GM23338 (cell line): ENCODE data around the gene NPC1. TPM values are rescaled to one million over a fixed set of nuclear protein-coding genes. Genes with fewer than 3 reads are reported as not detected.
"Not testable (repeated sequence)": the region's sequence is repeated elsewhere in the genome, so short reads cannot be mapped to it uniquely, and the experiment has no call there.

Source experiments
- ATAC-seq: fragments of 200-7000 bp; cut with Tn5 transposase; 3 replicates; pipeline ENCODE4 v1.9.1; 2020
- DNase-seq: peaks from one replicate; pipeline ENCODE4 v3.0.0-alpha.2; 2015; ENCODE audit warnings: low spot score
- H2AFZ ChIP-seq: fragments of 200-600 bp; sonication (generic); 2 replicates; pipeline ENCODE4 v1.8.0; 2016; ENCODE audit warnings: antibody characterized with exemption, mild to moderate bottlenecking, moderate library complexity
- H3F3A ChIP-seq: fragments of 200-600 bp; sonication (generic); replicated peaks from 2 replicates; pipeline ENCODE4 v1.8.0; 2017; ENCODE audit warnings: antibody characterized with exemption, mixed run types, low read depth
- H3K27ac ChIP-seq: fragments of 200-600 bp; sonication (generic); 2 replicates; pipeline ENCODE4 v1.6.1; 2016; ENCODE audit warnings: low read depth
- H3K27me3 ChIP-seq: fragments of 200-600 bp; sonication (generic); 2 replicates; pipeline ENCODE4 v1.8.0; 2016; ENCODE audit warnings: mild to moderate bottlenecking, mixed run types, moderate library complexity; ENCODE audit not compliant: insufficient read depth
- H3K36me3 ChIP-seq: fragments of 200-600 bp; sonication (generic); 2 replicates; pipeline ENCODE4 v1.8.0; 2016; ENCODE audit warnings: mild to moderate bottlenecking; ENCODE audit not compliant: insufficient read depth
- H3K4me1 ChIP-seq: fragments of 200-600 bp; sonication (generic); 2 replicates; pipeline ENCODE4 v1.8.0; 2016; ENCODE audit warnings: mild to moderate bottlenecking, moderate library complexity; ENCODE audit not compliant: insufficient read depth
- H3K4me2 ChIP-seq: fragments of 200-600 bp; sonication (generic); 2 replicates; pipeline ENCODE4 v1.7.1; 2017; ENCODE audit warnings: mixed run types
- H3K4me3 ChIP-seq: fragments of 200-600 bp; sonication (generic); 2 replicates; pipeline ENCODE4 v1.6.1; 2016; ENCODE audit warnings: mixed run types
- H3K79me2 ChIP-seq: fragments of 200-600 bp; sonication (generic); replicated peaks from 2 replicates; pipeline ENCODE4 v1.8.0; 2017; ENCODE audit warnings: mild to moderate bottlenecking; ENCODE audit not compliant: insufficient read depth
- H3K9me2 ChIP-seq: fragments of 200-600 bp; sonication (generic); 2 replicates; pipeline ENCODE4 v1.8.0; 2017; ENCODE audit not compliant: insufficient read depth
- H4K20me1 ChIP-seq: fragments of 200-600 bp; sonication (generic); replicated peaks from 2 replicates; pipeline ENCODE4 v1.8.0; 2017; ENCODE audit warnings: mild to moderate bottlenecking; ENCODE audit not compliant: insufficient read depth
- H3K27ac Mint-ChIP-seq: 2 replicates; pipeline ENCODE4 v1.8.0; 2020; ENCODE audit warnings: inconsistent platforms, mild to moderate bottlenecking, moderate library complexity, mixed read lengths
- H3K27me3 Mint-ChIP-seq: 3 replicates; pipeline ENCODE4 v1.8.0; 2022; ENCODE audit warnings: low read depth, mild to moderate bottlenecking, moderate library complexity, mixed read lengths, inconsistent platforms; ENCODE audit not compliant: insufficient read depth, poor library complexity
- H3K36me3 Mint-ChIP-seq: 3 replicates; pipeline ENCODE4 v1.8.0; 2021; ENCODE audit warnings: low read depth, mild to moderate bottlenecking, inconsistent platforms, moderate library complexity, mixed read lengths
- H3K4me1 Mint-ChIP-seq: 3 replicates; pipeline ENCODE4 v1.8.0; 2020; ENCODE audit warnings: mild to moderate bottlenecking, inconsistent platforms, mixed read lengths
- H3K4me3 Mint-ChIP-seq: 3 replicates; pipeline ENCODE4 v1.8.0; 2021; ENCODE audit warnings: moderate library complexity, mild to moderate bottlenecking, inconsistent platforms, mixed read lengths
- H3K9me3 Mint-ChIP-seq: 3 replicates; pipeline ENCODE4 v1.8.0; 2020; ENCODE audit warnings: moderate library complexity, mild to moderate bottlenecking, inconsistent platforms, mixed read lengths
- CREB1 ChIP-seq: fragments of 250-450 bp; sonication (Bioruptor Pico); IDR thresholded peaks from 2 replicates; pipeline ENCODE4 v1.5.0; 2020; ENCODE audit warnings: low read depth, mild to moderate bottlenecking, moderate library complexity
- CTCF ChIP-seq, 2 experiments: fragments of 200-600 bp in 1 of 2; sonication (generic) in 1 of 2; conservative IDR thresholded peaks; 2 replicates each; pipeline versions ENCODE4 v1.5.1 to v1.6.1; 2016 to 2017; ENCODE audit warnings: antibody characterized with exemption in 2 of 2, low read depth in 2 of 2, mild to moderate bottlenecking in 2 of 2, moderate library complexity in 1 of 2
- ETS1 ChIP-seq: IDR thresholded peaks from 2 replicates; pipeline ENCODE4 v1.6.1; 2016; ENCODE audit warnings: antibody characterized with exemption
- STAT1 ChIP-seq: IDR thresholded peaks from one replicate; pipeline ENCODE4 v1.6.1; 2016; ENCODE audit warnings: antibody characterized with exemption; ENCODE audit not compliant: unreplicated experiment
- ZNF114 ChIP-seq: fragments of 250-450 bp; sonication (Bioruptor Pico); IDR thresholded peaks from 2 replicates; pipeline ENCODE4 v1.5.0; 2020; ENCODE audit warnings: mild to moderate bottlenecking, moderate library complexity
- ZNF331 ChIP-seq: fragments of 250-450 bp; sonication (Bioruptor Pico); IDR thresholded peaks from 2 replicates; pipeline ENCODE4 v1.5.0; 2020; ENCODE audit warnings: low read depth, mild to moderate bottlenecking, moderate library complexity
- ZNF462 ChIP-seq: fragments of 250-450 bp; sonication (Bioruptor Pico); IDR thresholded peaks from 2 replicates; pipeline ENCODE4 v1.5.0; 2020; ENCODE audit warnings: mild to moderate bottlenecking, moderate library complexity
- polyA plus RNA-seq: library from polyadenylated mRNA; unstranded; fragments of >200 nt; fragmentation: Nextera tagmentation; extraction: Ambion mirVana; gene quantifications from 2 replicates; pipeline ENCODE4 v1.2.1, GENCODE V29; 2016
- total RNA-seq: library from RNA; depleted of rRNA; stranded (reverse); fragments of >200 nt; shearing (Covaris generic); gene quantifications from 2 replicates; pipeline ENCODE4 v1.2.3, GENCODE V29; 2014

Gene NPC1
- total and polyA plus RNA-seq, 2 experiments from 2014 or later: 18.4 to 45.1 TPM

GRCh38 chr18:23560186-23560585 is 26.1 kb downstream of the NPC1 start (continued):
- TF ChIP-seq ZNF462: no peak

- H3K79me2 ChIP-seq, DNase-seq, ATAC-seq, H3K4me2 ChIP-seq, H3K4me3 ChIP-seq, H3K9me2 ChIP-seq, H2AFZ ChIP-seq, H4K20me1 ChIP-seq, H3K27me3 ChIP-seq, H3K27me3 Mint-ChIP-seq, H3K4me3 Mint-ChIP-seq, H3K4me1 ChIP-seq, H3K4me1 Mint-ChIP-seq, H3K27ac Mint-ChIP-seq, H3F3A ChIP-seq, H3K9me3 Mint-ChIP-seq: not testable (repeated sequence)
- peaks cover 50% of the 10 kb centered on the region for H3K36me3 Mint-ChIP-seq
- Histone ChIP-seq H3K27ac (0 out of 2 replicates have a peak overlapping the region, but pooled peaks have one; percentile 6), H3K36me3 (peaks cover 45% of the 10 kb centered on the region)
Observed at GRCh38 chr18:23557511-23557910, 28.8 kb downstream of the NPC1 start.

- Histone ChIP-seq H3K27ac (no peak overlapping the region), H3K9me2 (no peaks in the 10 kb centered on the region), H3F3A (no peaks in the 10 kb centered on the region), H3K4me1 (no peaks in the 10 kb centered on the region), H3K79me2 (no peaks in the 10 kb centered on the region; the same call in 1 of the 2 replicates), H2AFZ (no peak overlapping the region), H3K4me2 (no peak overlapping the region), H3K27me3 (no peaks in the 10 kb centered on the region), H3K4me3 (no peak overlapping the region), H4K20me1 (peaks cover 9% of the 10 kb centered on the region; the same call in 1 of the 2 replicates), H3K36me3 (peaks cover 50% of the 10 kb centered on the region)
- no peaks in the 10 kb centered on the region for H3K27me3 Mint-ChIP-seq
- ATAC-seq: no peak
- H3K4me3 Mint-ChIP-seq: no peak overlapping the region
- H3K36me3 Mint-ChIP-seq: peaks cover 48% of the 10 kb centered on the region
- H3K4me1 Mint-ChIP-seq: no peaks in the 10 kb centered on the region
- H3K9me3 Mint-ChIP-seq: no peaks in the 10 kb centered on the region; the same call in 2 of the 3 replicates
- no peak for DNase-seq
- no peak overlapping the region for H3K27ac Mint-ChIP-seq
- no peak for TF ChIP-seq ZNF114 (CRISPR knock-in tag)
- no peak for TF ChIP-seq ZNF331 (CRISPR knock-in tag)
- TF ChIP-seq ETS1: no peak
- no peak for TF ChIP-seq STAT1
- no peak for TF ChIP-seq CREB1 (CRISPR knock-in tag)
- TF ChIP-seq CTCF (conservative IDR thresholded peaks at IDR 0.05; ENCODE audit: low read depth in 2 of 2): no peak
Observed at GRCh38 chr18:23556145-23556780, 30.0 kb downstream of the NPC1 start.
